Neuron (in vitro differentiated cells): Measurements from ENCODE around the gene CEACAM4.

ENCODE experiments used
- H2AFZ ChIP-seq: one replicate; pipeline ENCODE4 v1.6.1; 2013; ENCODE audit warnings: low read depth, mild to moderate bottlenecking, inconsistent platforms, low read length, moderate library complexity
- H3K27me3 ChIP-seq: one replicate; pipeline ENCODE4 v1.6.1; 2013; ENCODE audit warnings: low read length; ENCODE audit not compliant: insufficient read depth
- H3K36me3 ChIP-seq: one replicate; pipeline ENCODE4 v1.6.1; 2013; ENCODE audit warnings: low read length; ENCODE audit not compliant: insufficient read depth
- H3K4me1 ChIP-seq: one replicate; pipeline ENCODE4 v1.6.1; 2013; ENCODE audit warnings: low read length; ENCODE audit not compliant: insufficient read depth
- H3K4me3 ChIP-seq: 2 replicates; pipeline ENCODE4 v1.5.1; 2013; ENCODE audit warnings: mild to moderate bottlenecking, low read length, moderate library complexity
- H3K9me3 ChIP-seq: one replicate; pipeline ENCODE4 v1.6.1; 2013; ENCODE audit warnings: low read length

CEACAM4 gene

GRCh38 chr19:41610789-41611188 lies 16.1 kb downstream of the CEACAM4 start:
- Histone ChIP-seq H3K27me3 (peaks cover 7% of the 10 kb centered on the region), H2AFZ (no peak overlapping the region), H3K4me1 (no peaks in the 10 kb centered on the region), H3K36me3 (no peaks in the 10 kb centered on the region), H3K4me3 (no peak overlapping the region), H3K9me3 (no peaks in the 10 kb centered on the region)

DNA sequence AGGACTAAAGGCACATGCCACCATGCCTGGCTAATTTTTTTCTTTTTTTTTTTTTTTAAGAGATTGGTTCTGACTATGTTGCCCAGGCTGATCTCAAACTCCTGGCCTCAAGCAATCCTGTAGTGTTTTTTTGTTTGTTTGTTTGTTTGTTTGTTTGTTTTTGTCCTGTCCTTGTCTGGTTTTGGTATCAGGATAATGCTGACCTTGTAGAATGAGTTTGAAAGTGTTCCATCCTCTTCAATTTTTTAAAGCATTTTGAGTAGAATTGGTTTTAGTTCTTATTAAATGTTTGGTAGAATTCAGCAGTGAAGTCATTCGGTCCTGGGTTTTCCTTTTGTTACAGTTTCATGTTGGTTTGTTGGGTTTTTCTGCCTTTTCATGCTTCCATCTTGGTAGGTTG lies 19.2 kb downstream of the CEACAM4 start:
- peaks cover 26% of the 10 kb centered on the region for H3K27me3 ChIP-seq
- no peaks in the 10 kb centered on the region for H3K36me3 ChIP-seq
- no peak overlapping the region for H2AFZ ChIP-seq
- H3K9me3 ChIP-seq: no peaks in the 10 kb centered on the region
- no peak overlapping the region for H3K4me3 ChIP-seq
- H3K4me1 ChIP-seq: no peaks in the 10 kb centered on the region

DNA sequence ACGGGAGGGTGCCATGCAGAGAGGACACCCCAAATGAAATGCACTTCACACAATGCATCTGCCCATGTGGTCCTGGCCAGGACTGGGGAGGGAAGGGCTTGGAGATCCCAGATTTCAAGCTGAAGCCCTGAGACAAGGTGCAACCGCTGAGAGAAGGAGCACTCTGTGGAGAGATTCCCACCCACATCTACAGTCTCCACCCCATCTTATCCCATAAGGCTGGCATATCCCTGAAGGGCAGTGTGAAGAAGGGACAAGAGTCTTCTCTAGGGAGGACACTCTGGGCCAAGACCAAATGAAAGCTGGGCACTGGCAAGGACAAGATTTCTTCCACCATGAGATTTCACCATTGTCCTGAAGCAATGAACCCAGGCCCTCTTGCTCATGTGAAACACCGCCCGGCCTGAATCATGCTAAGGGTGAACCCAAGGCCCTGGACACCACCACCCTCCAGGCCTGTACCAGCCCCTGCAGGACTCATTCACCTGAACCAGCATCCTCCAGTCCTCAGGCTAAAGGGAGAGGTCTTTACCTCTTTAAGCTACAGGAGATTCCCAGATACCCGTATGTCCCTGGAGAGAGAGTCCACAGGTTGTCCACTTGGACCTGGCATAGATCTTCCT lies 20.5 kb downstream of the CEACAM4 start:
- Histone ChIP-seq H3K4me1 (no peaks in the 10 kb centered on the region), H3K27me3 (peaks cover 26% of the 10 kb centered on the region), H3K36me3 (no peaks in the 10 kb centered on the region), H3K9me3 (no peaks in the 10 kb centered on the region), H3K4me3 (no peak overlapping the region), H2AFZ (no peak overlapping the region)

- H3K9me3 ChIP-seq: no peaks in the 10 kb centered on the region
- H3K4me3 ChIP-seq: no peak overlapping the region
- no peaks in the 10 kb centered on the region for H3K4me1 ChIP-seq
- no peaks in the 10 kb centered on the region for H3K36me3 ChIP-seq
- H2AFZ ChIP-seq: no peak overlapping the region
- peaks cover 26% of the 10 kb centered on the region for H3K27me3 ChIP-seq
These were observed 22.0 kb downstream of the CEACAM4 start for GRCh38 chr19:41604831-41605230.

GRCh38 chr19:41601771-41602170 lies 25.1 kb downstream of the CEACAM4 start:
- no peaks in the 10 kb centered on the region for H3K36me3 ChIP-seq
- no peak overlapping the region for H2AFZ ChIP-seq
- H3K4me1 ChIP-seq: no peaks in the 10 kb centered on the region
- H3K4me3 ChIP-seq: no peak overlapping the region
- H3K27me3 ChIP-seq: peaks cover 26% of the 10 kb centered on the region
- H3K9me3 ChIP-seq: no peaks in the 10 kb centered on the region

DNA sequence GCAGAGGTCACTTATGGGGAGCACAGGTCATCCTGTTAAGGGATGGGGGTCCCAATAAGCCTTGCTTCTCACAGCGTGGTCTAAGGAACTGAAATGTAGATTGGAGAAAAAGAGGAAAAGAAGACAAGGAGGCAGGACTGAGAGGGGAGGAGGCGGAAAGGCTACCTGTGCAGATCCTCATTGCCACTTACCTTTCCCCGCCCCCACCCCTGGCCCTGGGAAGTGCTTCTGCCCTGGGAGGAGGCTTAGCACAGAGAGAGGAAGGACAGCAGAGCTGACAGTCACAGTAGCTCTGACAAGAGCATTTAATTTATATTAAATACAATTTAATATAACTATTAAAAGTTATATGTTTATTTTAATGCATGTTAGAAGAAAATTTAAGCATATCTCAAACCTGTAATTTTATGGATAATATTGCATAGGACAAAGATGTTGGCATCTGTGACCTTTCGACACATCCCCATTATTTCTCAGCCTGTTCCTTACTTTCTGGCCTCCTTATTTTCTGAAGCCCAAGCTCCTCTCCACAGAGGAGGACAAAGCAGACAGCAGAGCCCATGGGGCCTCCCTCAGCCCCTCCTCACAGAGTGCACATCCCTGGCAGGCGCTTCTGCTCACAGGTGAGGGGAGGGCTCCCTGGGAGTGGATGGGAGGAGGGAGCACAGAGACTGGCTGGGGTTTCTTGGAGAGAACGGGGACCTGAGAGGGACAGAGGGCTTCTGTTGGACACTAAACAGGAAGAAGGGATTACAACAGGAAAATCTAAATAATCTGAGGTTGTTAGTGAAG lies 27.5 kb downstream of the CEACAM4 start:
- Histone ChIP-seq H3K27me3 (peaks cover 15% of the 10 kb centered on the region), H3K4me3 (no peak overlapping the region), H3K4me1 (no peaks in the 10 kb centered on the region), H3K9me3 (no peaks in the 10 kb centered on the region), H2AFZ (no peak overlapping the region), H3K36me3 (no peaks in the 10 kb centered on the region)

GRCh38 chr19:41597600-41598041 lies 29.3 kb downstream of the CEACAM4 start:
- H3K4me3 ChIP-seq: no peak overlapping the region
- peaks cover 3% of the 10 kb centered on the region for H3K27me3 ChIP-seq
- no peaks in the 10 kb centered on the region for H3K9me3 ChIP-seq
- H2AFZ ChIP-seq: no peak overlapping the region
- no peaks in the 10 kb centered on the region for H3K36me3 ChIP-seq
- no peaks in the 10 kb centered on the region for H3K4me1 ChIP-seq

DNA sequence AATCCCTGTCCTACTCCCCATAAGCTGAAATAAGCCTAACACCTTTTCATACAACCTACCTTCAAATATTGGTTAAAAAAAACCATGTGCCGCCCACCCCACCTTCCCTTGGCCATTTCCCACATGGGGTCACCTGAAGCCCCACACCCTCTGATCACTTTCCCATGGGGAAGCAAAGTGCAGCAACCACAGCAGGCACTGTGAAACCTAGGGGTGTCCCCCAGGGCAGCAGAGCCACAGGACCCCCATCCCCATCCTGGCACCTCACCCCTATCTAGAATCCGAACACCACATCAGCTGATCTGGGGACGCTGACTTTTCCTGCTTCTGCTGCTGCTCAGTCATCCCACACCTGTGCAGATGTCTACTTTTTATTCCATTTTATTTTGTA lies 31.0 kb downstream of the CEACAM4 start:
- Histone ChIP-seq H3K36me3 (no peaks in the 10 kb centered on the region), H3K9me3 (no peaks in the 10 kb centered on the region), H2AFZ (no peak overlapping the region), H3K4me3 (no peak overlapping the region), H3K27me3 (peaks cover 3% of the 10 kb centered on the region), H3K4me1 (no peaks in the 10 kb centered on the region)

DNA sequence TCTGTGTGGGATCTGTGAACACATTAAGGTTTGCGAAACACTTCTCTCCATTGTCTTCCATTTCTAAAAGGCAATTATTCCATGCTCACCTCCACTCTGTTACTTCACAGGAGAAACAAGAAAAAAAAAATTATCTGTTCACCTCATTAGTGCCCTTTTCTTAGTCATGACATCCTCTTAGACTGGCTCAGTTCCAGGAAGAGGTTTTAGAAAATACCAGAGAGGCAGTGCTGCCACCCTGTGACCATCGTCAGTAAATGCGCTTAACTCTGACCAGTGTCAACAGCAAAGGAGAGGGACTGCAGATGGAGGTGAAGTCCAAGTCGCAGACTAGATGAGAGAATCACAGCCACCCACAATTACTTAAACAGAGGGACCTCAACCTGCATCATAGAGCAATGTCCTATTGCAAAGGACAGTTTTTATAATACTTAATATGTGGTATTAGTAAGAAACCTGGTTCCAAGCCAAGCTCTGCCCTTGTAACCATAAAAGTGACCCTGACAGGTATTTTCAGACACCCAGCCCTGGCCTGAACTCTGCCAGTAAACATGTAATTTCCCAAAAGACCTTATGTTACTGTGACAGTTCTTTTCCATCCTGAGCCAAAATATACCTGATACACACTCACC lies 31.5 kb downstream of the CEACAM4 start:
- Histone ChIP-seq H3K36me3 (no peaks in the 10 kb centered on the region), H3K4me3 (no peak overlapping the region), H3K27me3 (no peaks in the 10 kb centered on the region), H3K9me3 (no peaks in the 10 kb centered on the region), H3K4me1 (no peaks in the 10 kb centered on the region), H2AFZ (no peak overlapping the region)

GRCh38 chr19:41591951-41592562 lies 34.8 kb downstream of the CEACAM4 start:
- no peaks in the 10 kb centered on the region for H3K4me1 ChIP-seq
- no peaks in the 10 kb centered on the region for H3K27me3 ChIP-seq

DNA sequence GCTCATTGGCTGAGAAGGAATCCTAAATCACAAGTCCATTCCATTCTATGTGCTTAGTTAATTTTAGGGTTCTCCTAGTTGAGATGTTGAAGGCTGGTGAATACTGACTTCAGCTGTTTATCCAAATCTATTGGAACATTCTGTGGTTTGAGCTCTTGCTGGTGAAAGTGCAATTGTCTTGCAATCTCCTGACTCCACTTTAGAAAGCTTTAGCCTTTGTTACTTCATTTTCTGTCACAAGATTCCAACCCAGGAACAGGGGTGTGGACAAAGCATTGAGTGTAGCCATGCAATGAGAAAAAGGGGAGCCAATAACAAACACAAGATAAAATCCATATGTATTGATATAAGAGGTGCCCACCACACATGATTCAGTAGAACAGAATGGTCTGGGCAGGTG lies 35.9 kb downstream of the CEACAM4 start:
- H3K27me3 ChIP-seq: no peaks in the 10 kb centered on the region
- H3K9me3 ChIP-seq: no peaks in the 10 kb centered on the region
- H3K4me3 ChIP-seq: no peak overlapping the region
- H3K36me3 ChIP-seq: no peaks in the 10 kb centered on the region
- no peak overlapping the region for H2AFZ ChIP-seq
- H3K4me1 ChIP-seq: no peaks in the 10 kb centered on the region

More at GRCh38 chr19:41591951-41592562, 34.8 kb downstream of the CEACAM4 start:
- H2AFZ ChIP-seq: no peak overlapping the region
- no peak overlapping the region for H3K4me3 ChIP-seq
- no peaks in the 10 kb centered on the region for H3K9me3 ChIP-seq
- H3K36me3 ChIP-seq: no peaks in the 10 kb centered on the region

- no peaks in the 10 kb centered on the region for H3K9me3 ChIP-seq
- no peak overlapping the region for H2AFZ ChIP-seq
- H3K4me1 ChIP-seq: no peaks in the 10 kb centered on the region
- H3K36me3 ChIP-seq: no peaks in the 10 kb centered on the region
- H3K27me3 ChIP-seq: no peaks in the 10 kb centered on the region
- no peak overlapping the region for H3K4me3 ChIP-seq
These were observed 37.5 kb downstream of the CEACAM4 start for GRCh38 chr19:41589371-41589770.
